PC-3 (cell line): ENCODE measurements around the gene DAND5. TPM values are rescaled to one million over a fixed set of nuclear protein-coding genes. Genes with fewer than 3 reads are reported as not detected.

Experiments
- ATAC-seq: fragments of 200-7000 bp; cut with Tn5 transposase; 2 replicates; pipeline ENCODE4 v1.9.1; 2020; ENCODE audit warnings: mild to moderate bottlenecking, moderate library complexity
- BruUV-seq: library from RNA; stranded (reverse); fragments of 400-500 nt; replicated peaks from 2 replicates; lab custom pipeline; 2021; lab: Mats Ljungman, UMichigan
- CTCF ChIA-PET: fragments of 300-600 bp; sonication (Branson Sonifier 250); formaldehyde crosslinking; loops from one replicate; lab custom pipeline; 2022; ENCODE audit warnings: antibody characterized with exemption; lab: Charles Lee
- POLR2A ChIA-PET: fragments of 300-600 bp; sonication (Branson Sonifier 250); formaldehyde crosslinking; loops from one replicate; lab custom pipeline; 2022; ENCODE audit warnings: antibody characterized with exemption; ENCODE audit not compliant: unreplicated experiment; lab: Charles Lee
- DNase-seq: peaks from one replicate; pipeline ENCODE4 v3.0.0-alpha.2; 2015
- H2AFZ ChIP-seq: fragments of 300-600 bp; sonication (generic); 2 replicates; pipeline ENCODE4 v1.6.0; 2016; ENCODE audit warnings: antibody characterized with exemption, low read length
- H3F3A ChIP-seq: fragments of 300-600 bp; sonication (generic); one replicate; pipeline ENCODE4 v1.6.0; 2017; ENCODE audit warnings: antibody characterized with exemption, low read length, control low read depth, mild to moderate bottlenecking; ENCODE audit not compliant: unreplicated experiment
- H3K27ac ChIP-seq: fragments of 300-600 bp; sonication (generic); 2 replicates; pipeline ENCODE4 v1.5.1; 2016; ENCODE audit warnings: mild to moderate bottlenecking, low read length
- H3K27me3 ChIP-seq: fragments of 300-600 bp; sonication (generic); 2 replicates; pipeline ENCODE4 v1.6.1; 2016; ENCODE audit warnings: low read length, mixed read lengths
- H3K36me3 ChIP-seq: fragments of 300-600 bp; sonication (generic); 2 replicates; pipeline ENCODE4 v1.6.1; 2016; ENCODE audit warnings: low read depth, mixed run types, low read length, mixed read lengths
- H3K4me1 ChIP-seq: fragments of 300-600 bp; sonication (generic); 2 replicates; pipeline ENCODE4 v1.5.1; 2016; ENCODE audit warnings: low read length; ENCODE audit not compliant: insufficient read depth
- H3K4me2 ChIP-seq: fragments of 300-600 bp; sonication (generic); 2 replicates; pipeline ENCODE4 v1.6.0; 2016; ENCODE audit warnings: low read length
- H3K4me3 ChIP-seq: fragments of 300-600 bp; sonication (generic); 2 replicates; pipeline ENCODE4 v1.5.1; 2016; ENCODE audit warnings: mild to moderate bottlenecking, low read length, mixed read lengths
- H3K79me2 ChIP-seq: fragments of 300-600 bp; sonication (generic); 2 replicates; pipeline ENCODE4 v1.6.1; 2017; ENCODE audit warnings: low read length, mixed read lengths
- H3K9ac ChIP-seq: fragments of 300-600 bp; sonication (generic); 2 replicates; pipeline ENCODE4 v1.6.0; 2016; ENCODE audit warnings: mild to moderate bottlenecking, low read length
- H3K9me2 ChIP-seq: fragments of 300-600 bp; sonication (generic); replicated peaks from 2 replicates; pipeline ENCODE4 v1.6.1; 2016; ENCODE audit warnings: mixed run types, low read length, mixed read lengths
- H3K9me3 ChIP-seq: fragments of 300-600 bp; sonication (generic); 2 replicates; pipeline ENCODE4 v1.6.1; 2016; ENCODE audit warnings: low read length, mixed read lengths
- H4K20me1 ChIP-seq: fragments of 300-600 bp; sonication (generic); 2 replicates; pipeline ENCODE4 v1.6.1; 2016; ENCODE audit warnings: low read length, mixed read lengths
- EZH2 ChIP-seq: fragments of 300-600 bp; sonication (generic); IDR thresholded peaks from one replicate; pipeline ENCODE4 v1.6.1; 2017; ENCODE audit warnings: antibody characterized with exemption, mild to moderate bottlenecking, low read length; ENCODE audit not compliant: unreplicated experiment
- EZH2phosphoT487 ChIP-seq: fragments of 300-600 bp; sonication (generic); IDR thresholded peaks from 2 replicates; pipeline ENCODE4 v1.6.1; 2018; ENCODE audit warnings: mild to moderate bottlenecking, antibody characterized with exemption, low read length, borderline replicate concordance
- intact Hi-C: fragments of 100-400 bp; cut with micrococcal nuclease; formaldehyde crosslinking; loops from 2 replicates; pipeline ENCODE4 v1.9.0; 2023
- total RNA-seq: library from RNA; depleted of rRNA; stranded (reverse); fragments of >200 nt; gene quantifications from 2 replicates; pipeline ENCODE4 v1.2.3, GENCODE V29; 2014
- TF ChIP-seq, protein P1 (sequence below): fragments of 300-600 bp; sonication (generic); conservative IDR thresholded peaks from 2 replicates; pipeline ENCODE4 v1.5.1; 2017; ENCODE audit warnings: antibody characterized with exemption, low read depth, mild to moderate bottlenecking, low read length

The DAND5 gene
- total RNA-seq, 1 experiment from 2014 or later: 0.55 TPM

DNA sequence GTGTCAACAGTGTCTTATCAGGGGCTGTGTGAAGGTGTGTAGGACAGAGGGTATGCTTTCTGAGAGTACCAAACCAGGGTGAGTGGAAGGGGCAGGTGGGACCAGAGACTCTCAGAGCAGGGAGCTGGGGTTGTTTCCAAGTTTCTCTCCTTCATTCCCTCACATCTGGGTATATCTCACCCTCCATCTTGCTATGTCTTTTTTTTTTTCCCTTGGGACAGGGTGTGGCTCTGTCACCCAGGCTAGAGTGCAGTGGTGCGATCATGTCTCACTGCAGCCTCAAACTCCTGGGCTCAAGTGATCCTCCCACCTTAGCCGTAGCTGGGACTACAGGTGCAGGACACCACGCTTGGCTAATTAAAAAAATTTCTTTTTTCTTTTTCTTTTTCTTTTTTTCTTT is 10.6 kb downstream of the DAND5 start:
- intact Hi-C loops: loop anchor here (5.0 kb wide), 1 partner anchor 37 kb away; no protein-coding TSS in a partner anchor
- no TSS peak for BruUV-seq

DNA sequence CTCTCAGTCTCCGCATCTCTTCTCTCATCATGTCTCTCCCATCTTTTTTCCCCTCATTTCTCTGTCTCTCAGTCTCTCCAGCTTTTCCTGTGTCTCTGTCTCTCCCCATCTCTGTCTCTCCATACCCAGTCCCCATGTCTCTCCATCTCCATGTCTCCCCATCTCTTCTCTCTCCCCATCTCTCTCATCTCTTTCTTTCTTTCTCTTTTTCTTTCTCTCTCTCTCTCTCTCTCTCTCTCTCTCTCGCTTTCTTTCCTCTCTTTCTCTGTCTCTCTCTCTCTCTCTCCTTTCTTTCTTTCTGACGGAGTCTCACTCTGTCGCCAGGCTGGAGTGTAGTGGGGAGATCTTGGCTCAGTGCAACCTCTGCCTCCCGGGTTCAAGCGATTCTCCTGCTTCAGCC is 13.3 kb downstream of the DAND5 start:
- BruUV-seq: no TSS peak
- intact Hi-C loops: loop anchor here (1.0 to 5.0 kb wide), 4 partner anchors 35 to 112 kb away; no protein-coding TSS in a partner anchor
- no peak overlapping the region for H3K27ac ChIP-seq
- H3K36me3 ChIP-seq: no peaks in the 10 kb centered on the region
- no peak overlapping the region for H3K4me2 ChIP-seq
- no peaks in the 10 kb centered on the region for H3K4me1 ChIP-seq
- ATAC-seq (no peak), DNase-seq (no peak)
- H4K20me1 ChIP-seq: no peaks in the 10 kb centered on the region
- ChIA-PET POLR2A (no interaction called here), CTCF (interaction anchor here (0.5 to 0.7 kb wide), 3 partner anchors 46 to 278 kb away, joined by 3 to 4 read pairs (median 4); no protein-coding TSS in a partner anchor)
- TF ChIP-seq EZH2phosphoT487: no peak
- no peak for TF ChIP-seq EZH2
- TF ChIP-seq, protein P1, sequence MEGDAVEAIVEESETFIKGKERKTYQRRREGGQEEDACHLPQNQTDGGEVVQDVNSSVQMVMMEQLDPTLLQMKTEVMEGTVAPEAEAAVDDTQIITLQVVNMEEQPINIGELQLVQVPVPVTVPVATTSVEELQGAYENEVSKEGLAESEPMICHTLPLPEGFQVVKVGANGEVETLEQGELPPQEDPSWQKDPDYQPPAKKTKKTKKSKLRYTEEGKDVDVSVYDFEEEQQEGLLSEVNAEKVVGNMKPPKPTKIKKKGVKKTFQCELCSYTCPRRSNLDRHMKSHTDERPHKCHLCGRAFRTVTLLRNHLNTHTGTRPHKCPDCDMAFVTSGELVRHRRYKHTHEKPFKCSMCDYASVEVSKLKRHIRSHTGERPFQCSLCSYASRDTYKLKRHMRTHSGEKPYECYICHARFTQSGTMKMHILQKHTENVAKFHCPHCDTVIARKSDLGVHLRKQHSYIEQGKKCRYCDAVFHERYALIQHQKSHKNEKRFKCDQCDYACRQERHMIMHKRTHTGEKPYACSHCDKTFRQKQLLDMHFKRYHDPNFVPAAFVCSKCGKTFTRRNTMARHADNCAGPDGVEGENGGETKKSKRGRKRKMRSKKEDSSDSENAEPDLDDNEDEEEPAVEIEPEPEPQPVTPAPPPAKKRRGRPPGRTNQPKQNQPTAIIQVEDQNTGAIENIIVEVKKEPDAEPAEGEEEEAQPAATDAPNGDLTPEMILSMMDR: no peak
- H3K9me2 ChIP-seq: no peaks in the 10 kb centered on the region
- H3F3A ChIP-seq: no peaks in the 10 kb centered on the region
- H3K9ac ChIP-seq: no peak overlapping the region
- H3K79me2 ChIP-seq: no peaks in the 10 kb centered on the region
- no peak overlapping the region for H2AFZ ChIP-seq
- no peaks in the 10 kb centered on the region for H3K9me3 ChIP-seq
- H3K4me3 ChIP-seq: no peak overlapping the region
- no peaks in the 10 kb centered on the region for H3K27me3 ChIP-seq

More for the DNA sequence above, 10.6 kb downstream of the DAND5 start:
- Histone ChIP-seq H3K4me2 (no peak overlapping the region), H3K27me3 (no peaks in the 10 kb centered on the region), H3F3A (no peaks in the 10 kb centered on the region), H3K36me3 (no peaks in the 10 kb centered on the region), H3K4me3 (no peak overlapping the region), H3K9ac (no peak overlapping the region), H4K20me1 (no peaks in the 10 kb centered on the region), H3K27ac (no peak overlapping the region), H3K9me2 (no peaks in the 10 kb centered on the region), H3K4me1 (no peaks in the 10 kb centered on the region), H3K9me3 (no peaks in the 10 kb centered on the region), H3K79me2 (no peaks in the 10 kb centered on the region), H2AFZ (no peak overlapping the region)
- ChIA-PET CTCF (no interaction called here), POLR2A (no interaction called here)
- no peak for DNase-seq
- no peak for ATAC-seq
- TF ChIP-seq EZH2phosphoT487: no peak

DNA sequence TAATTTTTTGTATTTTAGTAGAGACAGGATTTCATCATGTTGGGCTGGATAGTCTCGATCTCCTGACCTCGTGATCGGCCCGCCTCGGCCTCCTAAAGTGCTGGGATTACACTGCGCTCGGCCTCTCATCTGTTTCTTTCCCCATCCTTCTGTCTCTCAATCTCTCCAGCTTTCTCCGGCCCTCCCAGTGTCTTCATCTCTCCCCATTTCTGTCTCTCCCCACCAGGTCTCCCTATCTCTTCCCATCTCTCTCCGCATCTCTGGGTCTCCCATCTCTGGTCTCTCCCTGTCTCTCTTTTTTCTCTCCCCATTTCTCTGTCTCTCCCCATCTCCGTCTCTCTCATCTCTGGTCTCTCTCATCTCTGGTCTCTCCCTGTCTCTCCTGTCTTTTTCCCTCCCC is 13.7 kb downstream of the DAND5 start:
- BruUV-seq: no TSS peak
- intact Hi-C loops: loop anchor here (1.0 to 5.0 kb wide), 4 partner anchors 34 to 111 kb away; no protein-coding TSS in a partner anchor

More for the DNA sequence above, 13.7 kb downstream of the DAND5 start:
- H3K9ac ChIP-seq: no peak overlapping the region
- H3K4me3 ChIP-seq: peak overlapping the region; percentile 61
- H3K27me3 ChIP-seq: no peaks in the 10 kb centered on the region
- ChIA-PET CTCF (interaction anchor here (0.5 to 0.6 kb wide), 2 partner anchors 46 to 134 kb away, joined by 4 read pairs; no protein-coding TSS in a partner anchor), POLR2A (no interaction called here)
- H3K36me3 ChIP-seq: no peaks in the 10 kb centered on the region
- H2AFZ ChIP-seq: peak overlapping the region; percentile 79; the same call in 1 of the 2 replicates
- no peaks in the 10 kb centered on the region for H3F3A ChIP-seq
- DNase-seq (no peak), ATAC-seq (no peak)
- no peaks in the 10 kb centered on the region for H3K9me2 ChIP-seq
- no peaks in the 10 kb centered on the region for H3K4me1 ChIP-seq
- no peaks in the 10 kb centered on the region for H3K79me2 ChIP-seq
- H3K27ac ChIP-seq: no peak overlapping the region
- peak overlapping the region; percentile 81 for H3K4me2 ChIP-seq
- TF ChIP-seq, protein P1: no peak
- no peak for TF ChIP-seq EZH2phosphoT487
- no peak for TF ChIP-seq EZH2
- H4K20me1 ChIP-seq: no peaks in the 10 kb centered on the region
- H3K9me3 ChIP-seq: no peaks in the 10 kb centered on the region
